GM18526 (cell line): ENCODE measurements around the gene PARP14.

Experiments used
- POLR2A ChIP-seq: IDR thresholded peaks from 3 replicates; pipeline ENCODE4 v1.6.1; 2011; ENCODE audit not compliant: insufficient read length; ENCODE audit errors: extremely low read depth

The PARP14 gene, protein sequence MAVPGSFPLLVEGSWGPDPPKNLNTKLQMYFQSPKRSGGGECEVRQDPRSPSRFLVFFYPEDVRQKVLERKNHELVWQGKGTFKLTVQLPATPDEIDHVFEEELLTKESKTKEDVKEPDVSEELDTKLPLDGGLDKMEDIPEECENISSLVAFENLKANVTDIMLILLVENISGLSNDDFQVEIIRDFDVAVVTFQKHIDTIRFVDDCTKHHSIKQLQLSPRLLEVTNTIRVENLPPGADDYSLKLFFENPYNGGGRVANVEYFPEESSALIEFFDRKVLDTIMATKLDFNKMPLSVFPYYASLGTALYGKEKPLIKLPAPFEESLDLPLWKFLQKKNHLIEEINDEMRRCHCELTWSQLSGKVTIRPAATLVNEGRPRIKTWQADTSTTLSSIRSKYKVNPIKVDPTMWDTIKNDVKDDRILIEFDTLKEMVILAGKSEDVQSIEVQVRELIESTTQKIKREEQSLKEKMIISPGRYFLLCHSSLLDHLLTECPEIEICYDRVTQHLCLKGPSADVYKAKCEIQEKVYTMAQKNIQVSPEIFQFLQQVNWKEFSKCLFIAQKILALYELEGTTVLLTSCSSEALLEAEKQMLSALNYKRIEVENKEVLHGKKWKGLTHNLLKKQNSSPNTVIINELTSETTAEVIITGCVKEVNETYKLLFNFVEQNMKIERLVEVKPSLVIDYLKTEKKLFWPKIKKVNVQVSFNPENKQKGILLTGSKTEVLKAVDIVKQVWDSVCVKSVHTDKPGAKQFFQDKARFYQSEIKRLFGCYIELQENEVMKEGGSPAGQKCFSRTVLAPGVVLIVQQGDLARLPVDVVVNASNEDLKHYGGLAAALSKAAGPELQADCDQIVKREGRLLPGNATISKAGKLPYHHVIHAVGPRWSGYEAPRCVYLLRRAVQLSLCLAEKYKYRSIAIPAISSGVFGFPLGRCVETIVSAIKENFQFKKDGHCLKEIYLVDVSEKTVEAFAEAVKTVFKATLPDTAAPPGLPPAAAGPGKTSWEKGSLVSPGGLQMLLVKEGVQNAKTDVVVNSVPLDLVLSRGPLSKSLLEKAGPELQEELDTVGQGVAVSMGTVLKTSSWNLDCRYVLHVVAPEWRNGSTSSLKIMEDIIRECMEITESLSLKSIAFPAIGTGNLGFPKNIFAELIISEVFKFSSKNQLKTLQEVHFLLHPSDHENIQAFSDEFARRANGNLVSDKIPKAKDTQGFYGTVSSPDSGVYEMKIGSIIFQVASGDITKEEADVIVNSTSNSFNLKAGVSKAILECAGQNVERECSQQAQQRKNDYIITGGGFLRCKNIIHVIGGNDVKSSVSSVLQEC (N-terminal part only)

DNA sequence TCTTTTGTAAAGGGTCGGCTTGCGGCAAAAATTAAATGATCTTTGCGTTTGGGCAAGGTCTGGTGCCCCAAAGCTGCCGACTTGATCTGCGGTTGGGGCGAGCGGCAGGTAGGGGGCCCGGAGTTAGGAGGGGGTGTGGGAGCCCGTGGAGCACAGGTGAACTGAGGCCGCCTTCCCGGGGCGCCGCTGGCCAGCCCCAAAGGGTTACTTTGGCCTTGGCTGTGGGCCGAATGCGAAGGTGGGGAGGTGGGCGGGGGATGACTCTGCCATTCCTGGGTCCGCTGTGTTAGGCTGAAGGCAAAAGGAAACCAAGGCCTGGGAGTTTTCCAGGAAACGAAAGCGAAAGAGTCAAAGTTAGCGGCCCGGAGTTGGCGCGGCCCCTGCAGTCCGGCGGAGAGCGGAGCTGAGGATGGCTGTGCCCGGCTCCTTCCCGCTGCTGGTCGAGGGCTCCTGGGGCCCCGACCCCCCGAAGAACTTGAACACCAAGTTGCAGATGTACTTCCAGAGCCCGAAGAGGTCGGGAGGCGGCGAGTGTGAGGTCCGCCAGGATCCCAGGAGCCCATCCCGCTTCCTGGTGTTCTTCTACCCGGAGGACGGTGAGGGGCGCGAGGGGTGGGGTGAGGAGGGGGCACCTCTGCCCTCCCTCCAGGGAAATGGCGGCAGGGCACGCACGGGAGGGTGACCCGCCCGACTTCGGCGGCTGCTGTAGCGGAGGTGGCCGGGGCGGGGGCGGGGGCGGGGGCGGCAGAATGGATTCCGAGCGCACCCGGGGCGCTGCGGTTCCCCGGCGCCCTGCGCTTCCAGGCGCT is at the start of gene PARP14:
TSS of gene PARP14 (plus strand) at position 365 of the 809 bp plus-strand sequence. CDS start at position 410, 45 bp downstream.
- TF ChIP-seq POLR2A = peak; percentile 86

DNA sequence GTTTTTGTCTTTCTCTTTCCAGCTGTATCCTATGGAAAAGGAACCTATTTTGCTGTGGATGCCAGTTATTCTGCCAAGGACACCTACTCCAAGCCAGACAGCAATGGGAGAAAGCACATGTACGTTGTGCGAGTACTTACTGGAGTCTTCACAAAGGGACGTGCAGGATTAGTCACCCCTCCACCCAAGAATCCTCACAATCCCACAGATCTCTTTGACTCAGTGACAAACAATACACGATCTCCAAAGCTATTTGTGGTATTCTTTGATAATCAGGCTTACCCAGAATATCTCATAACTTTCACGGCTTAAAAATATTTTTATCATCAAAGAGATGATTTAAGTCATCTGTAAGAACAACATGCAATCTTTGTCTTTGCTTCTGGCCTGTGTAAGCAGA is 44.9 kb upstream of the PARP14 start:
- no peak for TF ChIP-seq POLR2A

DNA sequence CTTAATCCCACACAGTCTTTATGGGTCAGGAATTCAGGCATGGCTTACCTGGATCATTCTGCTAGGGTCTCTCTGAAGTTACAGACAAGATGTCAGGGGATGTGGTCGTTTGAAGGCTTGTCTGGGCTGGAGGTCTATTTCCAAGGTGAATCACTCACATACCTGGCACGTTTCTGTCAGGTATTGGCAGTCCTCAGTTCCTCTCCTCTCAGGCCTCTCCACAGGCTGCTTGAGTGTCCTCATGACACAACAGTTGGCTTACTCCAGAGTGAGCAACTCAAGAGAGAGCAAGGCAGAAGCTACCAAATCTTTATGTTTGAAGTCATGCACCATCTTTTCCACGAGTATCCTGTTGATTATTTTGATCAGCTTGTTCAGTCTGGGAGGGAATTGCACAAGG is 43.9 kb upstream of the PARP14 start:
- no peak for TF ChIP-seq POLR2A

DNA sequence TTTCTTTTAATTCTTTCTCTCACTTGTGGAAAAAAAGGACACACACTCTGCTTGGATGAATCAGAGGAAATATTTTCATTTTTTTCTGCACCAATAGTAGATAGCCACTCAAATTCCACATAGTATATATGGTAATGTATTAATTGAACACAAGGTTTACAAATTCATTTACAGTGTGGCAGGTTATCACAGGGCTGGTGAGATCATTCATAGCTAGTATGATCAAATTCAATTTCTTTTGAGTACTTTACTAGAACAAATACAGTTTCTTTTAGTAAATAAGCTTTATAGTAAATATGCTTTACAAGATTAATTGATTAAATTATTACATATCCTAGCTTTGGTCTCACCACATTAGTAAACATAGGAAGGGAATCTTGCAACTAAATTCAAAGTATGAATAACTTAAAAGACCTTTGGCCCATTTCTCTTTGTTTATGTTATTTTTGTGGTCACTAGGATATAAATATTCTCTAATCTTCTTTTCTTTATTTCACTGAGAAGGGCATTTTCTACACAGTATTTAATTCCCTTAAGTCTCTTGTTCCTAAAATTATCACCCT is 40.1 kb upstream of the PARP14 start:
- no peak for TF ChIP-seq POLR2A

DNA sequence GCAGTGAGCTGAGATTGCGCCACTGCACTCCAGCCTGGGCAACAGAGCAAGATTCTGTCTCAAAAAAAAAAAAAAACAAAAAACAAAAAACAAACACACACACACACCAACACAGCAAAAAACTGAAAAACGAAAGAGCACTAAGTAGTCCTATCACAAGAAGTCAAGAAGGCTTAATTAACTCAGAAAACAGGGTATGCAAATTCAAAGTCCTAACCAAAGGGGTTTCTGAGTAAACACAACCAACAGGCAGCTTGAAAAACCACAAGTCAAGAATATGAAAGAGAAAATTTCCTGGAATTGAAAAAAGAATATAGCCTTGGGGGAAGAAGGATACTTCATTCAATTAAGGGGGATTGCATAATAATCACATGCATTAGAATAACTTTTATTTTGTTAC is 37.7 kb upstream of the PARP14 start:
- no peak for TF ChIP-seq POLR2A

DNA sequence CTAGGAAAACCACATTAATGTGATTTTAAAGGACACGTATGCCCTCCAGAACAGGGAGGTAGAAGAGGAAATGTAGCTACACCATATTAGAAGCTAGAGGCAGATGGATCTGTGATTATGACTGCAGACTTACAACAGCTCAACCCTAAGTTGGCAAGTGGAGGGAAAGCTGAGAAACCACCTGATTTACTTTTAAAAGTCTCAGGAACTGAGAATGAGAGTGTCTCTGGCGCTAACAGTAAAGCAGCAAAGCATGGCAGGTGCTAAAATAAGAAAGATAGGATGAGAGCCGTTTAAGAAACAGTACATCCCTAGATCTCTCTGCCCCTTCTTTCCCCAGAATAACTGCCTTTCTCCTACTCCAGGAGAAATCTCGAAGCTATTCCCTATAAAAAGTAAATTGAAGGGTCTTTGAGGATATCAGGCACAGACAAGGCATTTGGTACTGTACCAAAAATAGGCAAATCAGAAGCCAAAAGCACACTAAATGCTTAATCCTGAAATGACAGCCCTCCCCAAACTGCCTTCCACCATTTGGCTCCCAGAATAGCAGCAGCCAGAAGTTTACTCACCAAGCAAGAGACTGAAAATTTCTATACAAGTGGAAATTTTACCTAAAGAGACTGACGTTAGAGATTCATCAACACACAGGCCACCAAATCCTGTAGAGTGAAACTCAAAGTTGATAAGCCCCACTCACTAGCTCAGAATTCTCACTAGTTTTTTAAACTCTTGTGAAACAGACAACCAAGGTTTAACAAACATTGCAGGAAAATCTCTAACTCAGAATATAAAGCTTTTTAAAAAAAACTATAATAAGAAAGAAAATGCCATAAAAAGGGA is 34.3 kb upstream of the PARP14 start:
- TF ChIP-seq POLR2A = no peak

DNA sequence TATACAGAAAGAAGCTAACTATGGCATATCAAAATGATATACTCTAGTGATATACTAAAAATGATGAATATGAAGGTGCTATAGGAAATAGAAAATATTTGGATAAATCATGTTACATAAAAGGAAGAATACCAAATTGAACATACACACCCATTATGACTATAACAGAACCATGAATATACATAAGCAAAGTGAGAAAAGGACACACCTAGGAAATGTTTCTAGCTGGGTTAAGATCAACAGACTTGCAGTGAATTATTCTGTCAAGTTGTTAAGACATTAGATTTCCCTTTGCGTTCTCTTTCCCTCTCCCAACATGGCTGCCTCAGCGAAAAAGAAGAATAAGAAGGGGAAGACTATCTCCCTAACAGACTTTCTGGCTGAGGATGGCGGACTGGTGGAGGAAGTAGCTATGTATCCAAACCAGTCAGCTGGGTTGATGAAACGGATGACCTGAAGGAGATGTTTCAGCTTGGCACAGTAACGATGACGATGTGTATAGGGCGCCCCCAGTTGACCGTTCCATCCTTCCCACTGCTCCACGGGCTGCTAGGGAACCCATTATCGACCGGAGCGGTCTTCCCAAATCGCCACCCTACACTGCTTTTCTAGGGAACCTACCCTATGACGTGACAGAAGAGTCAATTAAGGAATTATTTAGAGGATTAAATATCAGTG is 20.2 kb upstream of the PARP14 start:
- no peak for TF ChIP-seq POLR2A

- TF ChIP-seq POLR2A = no peak
Measured at GRCh38 chr3:122661633-122662032, 19.0 kb upstream of the PARP14 start.

DNA sequence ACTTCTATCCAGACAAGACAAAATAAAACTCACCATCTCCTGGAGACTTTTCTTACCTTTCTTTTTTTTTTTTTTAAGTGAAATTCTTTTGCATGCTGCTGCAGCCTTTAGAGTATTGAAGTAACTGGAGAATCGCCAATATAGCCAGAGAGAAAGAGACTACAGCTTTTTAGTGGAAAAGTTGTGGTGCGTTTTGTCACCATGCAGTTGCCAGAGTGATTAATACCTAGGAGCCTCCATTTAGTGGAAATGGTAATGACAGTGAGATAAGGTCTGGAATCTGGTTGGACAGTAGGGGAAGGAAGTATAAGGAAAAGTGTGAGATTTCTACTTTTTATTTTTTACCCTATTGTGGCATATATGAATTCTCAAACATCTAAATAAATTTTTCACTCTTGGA is 18.1 kb upstream of the PARP14 start:
- TF ChIP-seq POLR2A = no peak

GRCh38 chr3:122665226-122665786 is 15.3 kb upstream of the PARP14 start:
- no peak for TF ChIP-seq POLR2A

GRCh38 chr3:122665881-122666280 is 14.8 kb upstream of the PARP14 start:
- TF ChIP-seq POLR2A = no peak

- TF ChIP-seq POLR2A = no peak
Measured at GRCh38 chr3:122668930-122669730, 11.5 kb upstream of the PARP14 start.

DNA sequence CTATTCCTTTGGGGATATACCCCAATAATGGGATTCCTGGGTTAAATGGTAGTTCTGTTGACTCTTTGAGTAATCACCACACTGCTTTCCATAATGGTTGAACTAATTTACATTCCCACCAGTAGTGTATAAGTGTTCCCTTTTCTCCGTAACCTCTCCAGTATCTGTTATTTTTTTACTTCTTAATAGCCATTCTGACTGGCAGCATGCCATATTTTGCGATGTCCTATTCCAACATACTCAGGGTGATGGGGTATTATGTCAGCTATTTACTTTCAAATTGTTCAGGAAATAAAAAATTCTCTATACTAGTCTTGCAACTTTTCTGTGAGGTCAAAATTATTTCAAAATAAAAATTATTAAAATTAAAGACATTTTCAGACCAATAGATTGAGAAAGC is 9.1 kb upstream of the PARP14 start:
- no peak for TF ChIP-seq POLR2A
